ENCODE results near the gene CD82.

CD82 gene

DNA sequence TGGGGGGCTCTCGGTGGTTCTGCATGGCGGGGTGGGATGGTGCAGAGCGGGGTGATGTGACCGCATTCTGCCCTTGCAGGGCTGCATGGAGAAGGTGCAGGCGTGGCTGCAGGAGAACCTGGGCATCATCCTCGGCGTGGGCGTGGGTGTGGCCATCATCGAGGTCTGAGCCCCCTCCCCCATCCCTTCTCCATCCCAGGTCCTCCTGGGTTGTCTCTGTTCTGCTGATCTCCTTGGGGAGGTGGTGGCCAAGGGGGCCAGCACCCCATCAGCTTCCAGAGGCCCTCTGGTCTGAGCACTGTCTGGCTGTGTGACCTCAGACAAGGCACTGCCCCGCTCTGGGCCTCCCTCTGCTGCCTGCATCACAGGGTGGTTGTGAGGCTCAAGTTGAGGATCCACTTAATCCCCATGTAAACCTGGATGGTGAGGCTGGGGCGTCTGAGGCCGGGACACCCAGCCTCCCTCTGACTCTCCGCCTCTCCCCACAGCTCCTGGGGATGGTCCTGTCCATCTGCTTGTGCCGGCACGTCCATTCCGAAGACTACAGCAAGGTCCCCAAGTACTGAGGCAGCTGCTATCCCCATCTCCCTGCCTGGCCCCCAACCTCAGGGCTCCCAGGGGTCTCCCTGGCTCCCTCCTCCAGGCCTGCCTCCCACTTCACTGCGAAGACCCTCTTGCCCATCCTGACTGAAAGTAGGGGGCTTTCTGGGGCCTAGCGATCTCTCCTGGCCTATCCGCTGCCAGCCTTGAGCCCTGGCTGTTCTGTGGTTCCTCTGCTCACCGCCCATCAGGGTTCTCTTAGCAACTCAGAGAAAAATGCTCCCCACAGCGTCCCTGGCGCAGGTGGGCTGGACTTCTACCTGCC is 53.3 kb downstream of the CD82 start:
- DNase-seq (ENCODE audit: low read depth): no peak

DNA sequence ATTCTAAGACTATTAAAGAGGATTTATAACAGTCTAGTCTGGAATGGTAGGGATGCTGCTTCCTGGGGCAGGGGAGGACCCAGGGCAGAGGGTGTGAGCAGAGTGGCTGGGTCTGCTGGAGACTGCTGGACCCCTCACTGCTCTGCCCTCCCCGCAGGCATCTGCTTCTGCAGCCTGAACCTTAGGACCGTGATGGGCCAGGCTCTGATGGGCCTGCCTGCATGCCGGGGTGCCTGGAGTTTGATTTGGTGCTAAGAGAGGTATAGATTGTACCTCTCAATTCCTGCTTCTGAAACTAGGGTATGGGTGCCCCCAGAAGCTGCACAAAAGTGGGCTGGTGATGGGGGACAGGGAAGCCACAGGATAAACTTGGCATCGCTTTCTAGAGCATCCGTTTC is 54.9 kb downstream of the CD82 start:
- no peak for DNase-seq (ENCODE audit: low read depth)

DNA sequence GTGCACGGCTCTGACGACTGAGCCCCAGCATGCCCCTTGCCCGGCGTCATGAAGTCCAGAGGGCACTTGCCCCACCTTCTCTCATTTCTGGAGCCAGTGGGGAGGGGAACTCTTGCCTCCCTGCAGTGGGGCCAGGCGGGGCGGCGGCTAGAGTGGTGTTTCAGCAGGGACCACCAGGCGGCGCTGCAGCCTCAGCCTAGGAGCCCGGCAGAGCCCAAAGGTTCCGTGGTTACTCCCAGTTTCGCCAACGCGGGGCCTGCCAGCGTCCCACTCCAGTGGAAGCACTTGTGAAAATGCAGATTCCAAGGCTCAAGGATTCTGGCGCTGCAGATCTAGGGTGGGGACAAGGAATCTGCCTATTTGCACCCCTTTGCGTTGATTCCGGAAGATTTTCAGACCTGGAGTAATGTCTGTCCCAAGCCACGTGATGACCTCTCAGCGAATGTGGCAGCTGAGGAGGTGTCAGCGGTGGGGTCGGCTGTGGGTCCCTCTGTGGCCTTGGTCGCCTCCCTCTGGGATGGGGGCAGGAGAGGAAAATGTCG is 55.7 kb downstream of the CD82 start:
- DNase-seq (ENCODE audit: low read depth): peak; percentile 47

DNA sequence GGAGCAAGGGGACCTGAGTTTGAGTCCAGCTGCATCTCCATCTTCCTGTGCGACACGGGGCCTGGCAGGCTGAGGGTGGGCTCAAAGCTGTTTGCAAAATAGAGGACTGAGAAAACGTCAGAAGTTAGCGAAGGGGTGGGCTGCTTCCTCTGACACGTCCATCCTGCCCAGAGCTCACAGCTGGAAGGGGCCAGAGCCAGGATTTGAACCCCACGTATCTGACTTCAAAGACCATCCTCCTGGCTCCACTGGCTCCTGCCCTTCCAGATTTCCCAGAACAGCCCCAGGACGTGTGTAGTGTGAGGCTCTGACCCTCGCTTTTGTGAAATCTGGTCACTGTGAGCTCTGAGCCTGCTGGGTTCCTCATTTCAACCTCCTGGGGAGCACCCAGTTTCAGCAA is 56.3 kb downstream of the CD82 start:
- DNase-seq (ENCODE audit: low read depth): no peak

DNA sequence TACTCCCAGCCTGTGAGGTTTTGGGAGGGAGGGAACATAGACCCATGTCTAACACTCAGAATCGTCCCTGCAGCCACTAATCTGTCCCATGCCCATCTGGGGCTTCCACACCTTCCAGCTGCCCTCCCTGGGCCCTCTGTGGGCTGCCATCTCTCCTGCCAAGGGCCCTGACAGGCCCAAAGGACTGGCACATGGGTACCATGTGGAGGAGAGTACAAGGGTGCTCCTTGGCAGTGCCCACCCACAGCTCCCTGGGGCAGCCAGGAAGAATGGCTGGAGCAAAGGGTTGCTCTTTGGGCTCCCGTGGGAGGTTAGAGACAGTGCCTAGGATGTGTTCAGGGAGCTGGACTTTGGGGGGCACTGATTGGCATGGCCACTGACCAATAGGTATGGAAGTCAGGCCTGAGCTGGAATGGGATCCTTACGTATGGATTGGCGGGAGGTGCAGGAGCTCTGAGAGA is 56.8 kb downstream of the CD82 start:
- DNase-seq (ENCODE audit: low read depth): no peak

DNA sequence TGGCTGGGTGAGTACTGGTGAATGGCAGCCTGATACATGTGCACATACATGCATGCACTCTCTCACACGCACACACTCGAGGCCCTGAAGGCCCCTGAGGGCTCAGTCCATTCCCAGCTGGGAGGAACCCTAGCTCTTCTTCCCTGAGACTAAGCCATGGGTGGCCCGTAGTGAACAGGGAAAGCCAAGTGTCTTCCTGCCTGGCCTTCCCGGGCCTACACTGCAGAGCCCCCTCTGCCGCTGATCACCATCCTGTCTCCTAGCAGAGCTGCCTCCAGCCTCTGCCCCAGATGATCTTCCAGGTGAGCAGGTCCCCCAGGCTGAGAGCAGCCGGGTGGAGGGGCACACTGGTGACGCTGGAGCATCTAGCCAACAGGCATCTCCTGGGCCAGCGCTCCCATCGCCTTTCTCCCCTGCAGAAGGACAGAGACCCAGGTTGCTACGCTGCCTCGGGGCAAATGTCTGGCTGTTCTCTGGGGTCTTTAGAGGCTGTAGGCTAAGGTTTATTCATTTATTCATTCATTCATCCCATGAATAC is 57.3 kb downstream of the CD82 start:
- DNase-seq (ENCODE audit: low read depth): no peak

DNA sequence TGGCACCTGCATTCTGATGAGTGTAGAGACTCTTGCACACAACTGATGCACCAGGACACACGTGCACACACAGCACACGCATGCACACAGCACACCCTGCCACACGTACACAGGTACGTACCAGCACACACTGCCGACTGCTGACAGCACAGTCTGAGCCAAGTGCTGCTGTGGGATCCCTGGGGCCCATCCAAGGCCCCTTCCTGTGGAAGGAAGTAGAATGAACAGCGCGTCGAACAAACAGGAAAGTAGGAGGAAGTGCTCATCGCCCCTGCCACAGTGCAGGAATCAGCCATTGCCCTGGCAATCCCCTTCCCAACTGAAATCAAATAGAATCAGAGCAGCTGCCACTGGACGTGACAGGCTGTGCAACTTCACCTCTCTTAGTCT is 57.9 kb downstream of the CD82 start:
- DNase-seq (ENCODE audit: low read depth): no peak

DNA sequence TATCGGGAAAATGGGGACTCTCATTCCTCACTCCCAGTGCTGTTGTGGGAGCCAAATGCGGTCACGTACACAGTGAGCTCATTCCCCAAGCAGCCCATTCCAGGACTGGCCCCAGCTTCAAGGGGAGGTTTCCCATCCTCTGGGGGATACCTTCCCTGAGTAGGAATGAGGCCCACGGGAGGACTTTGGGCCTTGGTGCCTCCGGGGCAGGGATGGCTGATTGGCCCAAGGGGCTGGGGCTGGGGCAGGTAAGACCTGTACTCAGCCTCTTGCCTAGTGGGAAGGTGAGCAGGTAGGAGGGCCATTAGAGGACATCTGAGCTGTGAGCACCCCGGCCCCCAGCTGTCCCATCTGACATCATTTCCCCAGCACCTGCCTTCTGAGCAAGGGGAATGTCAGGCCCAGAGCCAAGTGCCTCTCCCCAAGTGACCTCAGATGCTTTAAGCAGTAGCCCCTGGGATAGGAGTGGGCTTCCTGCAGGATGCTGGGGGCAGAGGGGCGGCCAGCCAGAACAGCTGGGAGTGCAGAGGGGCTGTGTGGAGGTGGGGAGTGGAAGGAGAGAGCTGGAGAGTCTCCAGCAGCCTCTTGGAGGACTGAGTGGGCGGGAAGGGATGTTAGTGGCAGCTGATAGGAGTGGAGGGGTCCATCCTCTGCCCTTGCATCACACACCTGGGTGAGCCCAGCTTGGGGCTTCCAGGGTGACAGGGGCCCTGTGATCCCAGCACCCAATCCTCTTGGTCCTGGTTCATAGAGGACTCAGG is 58.4 kb downstream of the CD82 start:
- DNase-seq (ENCODE audit: low read depth): no peak

DNA sequence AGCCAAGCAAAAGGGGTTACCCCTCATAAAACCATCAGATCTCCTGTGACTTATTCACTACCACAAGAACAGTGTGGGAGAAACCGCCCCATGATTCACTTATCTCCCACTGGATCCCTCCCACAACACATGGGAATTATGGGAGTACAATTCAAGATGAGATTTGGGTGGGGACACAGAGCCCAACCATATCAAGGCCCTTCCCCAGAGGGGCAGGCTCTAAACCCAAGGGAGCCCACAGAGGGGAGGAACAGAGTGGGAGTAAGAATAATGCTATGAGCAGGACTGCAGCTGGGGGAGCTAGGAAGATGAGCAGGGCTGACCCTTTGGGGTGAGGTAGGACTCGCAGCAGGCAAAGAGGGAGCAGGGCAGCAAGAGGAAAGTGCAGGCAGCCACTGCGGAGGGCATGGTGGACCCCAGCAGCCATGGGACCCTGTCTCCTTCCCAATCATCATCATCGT is 59.3 kb downstream of the CD82 start:
- no peak for DNase-seq (ENCODE audit: low read depth)

DNA sequence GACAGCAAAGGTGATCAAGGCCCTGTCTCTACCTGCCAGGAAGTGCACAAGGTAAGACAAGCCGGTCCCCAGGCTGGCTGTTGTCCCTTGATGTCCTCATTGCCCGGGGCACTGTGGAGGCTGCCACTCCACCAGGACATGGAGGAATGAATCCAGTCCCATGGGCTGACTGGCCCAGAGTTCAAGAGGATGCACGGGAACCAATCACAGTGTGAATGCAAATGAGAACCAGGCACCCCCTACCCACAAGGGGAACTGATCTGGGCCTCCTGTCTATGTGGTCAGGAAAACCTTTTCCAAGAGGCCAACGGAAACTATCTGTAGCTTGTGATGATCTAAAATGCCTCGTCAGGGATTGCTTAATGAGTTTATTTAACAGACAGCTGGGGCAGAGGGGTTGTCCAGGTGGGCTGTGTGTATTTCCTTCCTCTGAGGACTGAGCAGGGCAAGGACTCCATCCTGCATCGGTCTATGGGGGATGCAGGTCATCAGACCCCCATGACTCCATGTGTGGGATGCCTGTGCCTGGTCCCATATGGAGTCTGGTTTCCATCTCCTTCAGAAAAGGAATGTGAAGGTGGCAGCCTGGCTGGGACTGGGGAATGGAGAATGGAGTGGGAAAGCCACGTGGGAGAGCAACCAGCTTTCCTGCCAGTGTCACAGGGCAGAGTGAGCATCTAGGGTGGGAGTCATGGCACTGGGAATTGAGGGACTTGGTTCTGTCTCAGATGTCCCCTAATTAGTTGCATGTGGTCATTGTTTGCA is 60.5 kb downstream of the CD82 start:
- no peak for DNase-seq (ENCODE audit: low read depth)

DNA sequence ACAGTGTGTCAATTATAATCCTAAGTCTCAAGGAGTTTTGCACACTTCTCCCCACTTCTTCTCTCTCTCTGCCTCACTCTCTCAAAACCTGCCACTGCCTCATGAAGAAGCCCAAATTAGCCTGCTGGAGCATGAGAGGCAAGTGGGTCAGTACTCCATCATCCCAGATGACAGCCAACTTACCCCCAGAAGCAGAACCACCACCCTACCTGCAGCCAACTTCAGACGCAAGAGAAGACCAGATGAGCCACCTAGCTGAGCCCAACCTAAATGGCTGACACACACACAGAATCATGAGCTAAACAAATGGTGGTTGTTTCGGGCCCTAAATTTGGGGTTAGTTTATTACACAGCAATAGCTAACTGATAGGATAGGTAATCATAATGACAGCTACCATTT is 61.2 kb downstream of the CD82 start:
- no peak for DNase-seq (ENCODE audit: low read depth)

DNA sequence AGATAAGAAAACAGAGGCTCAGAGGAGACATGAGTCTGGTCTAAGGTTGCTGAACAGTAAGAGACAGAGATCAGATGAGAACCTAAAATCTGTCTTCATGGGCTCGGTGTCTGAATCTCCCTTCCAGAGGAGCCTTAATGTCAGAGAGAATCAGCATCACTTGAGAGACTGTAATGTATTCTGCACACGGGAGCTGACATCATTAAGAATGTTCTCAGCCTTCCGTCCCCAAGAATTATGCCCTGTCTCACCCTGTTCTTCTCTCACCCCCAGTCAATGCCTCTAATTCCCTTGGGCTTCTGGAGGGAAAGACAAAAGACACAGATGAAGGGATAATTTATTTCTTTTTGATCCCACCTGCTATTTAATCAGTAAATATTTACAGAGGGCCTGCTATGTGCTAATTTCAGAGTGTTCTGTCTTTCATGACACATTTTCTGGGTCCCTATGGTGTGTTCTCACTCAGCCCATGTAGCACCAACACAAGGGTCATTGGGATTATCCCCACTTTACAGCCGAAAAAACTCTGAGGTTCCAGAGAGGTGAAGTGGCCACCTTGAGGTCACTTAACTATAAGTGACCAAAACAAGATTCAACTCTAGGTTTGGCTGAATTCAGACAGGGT is 61.8 kb downstream of the CD82 start:
- no peak for DNase-seq (ENCODE audit: low read depth)

DNA sequence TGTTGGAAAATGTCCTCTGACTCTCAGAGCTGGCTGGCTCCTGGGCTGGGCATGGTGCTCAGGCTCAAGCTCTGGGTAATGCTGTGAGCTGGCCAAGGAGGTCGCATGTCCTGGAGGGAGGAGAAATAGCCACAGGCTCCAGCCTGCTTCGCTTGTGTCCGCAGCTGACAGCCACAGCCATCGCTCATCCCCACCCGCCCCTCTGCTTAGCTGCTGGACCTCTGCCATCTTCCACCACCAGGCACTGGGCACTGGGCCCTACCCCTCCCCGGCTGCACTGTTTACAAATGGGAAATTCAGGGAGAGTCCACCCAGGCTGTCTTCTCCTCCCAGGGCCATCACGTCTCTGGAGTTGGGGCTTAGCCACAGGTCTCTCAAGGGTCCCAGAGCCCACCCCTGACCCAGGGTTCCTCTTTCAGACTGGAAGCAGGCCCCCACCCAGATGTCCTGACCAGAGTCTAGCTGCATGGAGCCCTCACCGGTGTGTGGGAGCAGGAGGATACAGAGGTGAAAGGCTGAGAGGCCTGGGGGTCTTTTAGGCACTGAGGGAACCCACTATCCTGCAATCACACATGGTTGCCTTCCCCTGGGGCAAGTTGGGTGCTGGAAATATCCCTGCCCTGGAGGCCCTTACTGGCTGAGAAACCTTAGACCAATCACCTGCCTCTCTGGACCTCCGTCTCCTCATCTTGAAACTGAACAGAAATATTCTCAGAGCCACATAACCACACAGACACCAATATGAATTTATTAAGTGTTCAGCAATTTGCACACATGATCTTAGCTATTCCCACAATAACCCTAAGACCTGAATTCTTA is 62.7 kb downstream of the CD82 start:
- DNase-seq (ENCODE audit: low read depth): no peak

DNA sequence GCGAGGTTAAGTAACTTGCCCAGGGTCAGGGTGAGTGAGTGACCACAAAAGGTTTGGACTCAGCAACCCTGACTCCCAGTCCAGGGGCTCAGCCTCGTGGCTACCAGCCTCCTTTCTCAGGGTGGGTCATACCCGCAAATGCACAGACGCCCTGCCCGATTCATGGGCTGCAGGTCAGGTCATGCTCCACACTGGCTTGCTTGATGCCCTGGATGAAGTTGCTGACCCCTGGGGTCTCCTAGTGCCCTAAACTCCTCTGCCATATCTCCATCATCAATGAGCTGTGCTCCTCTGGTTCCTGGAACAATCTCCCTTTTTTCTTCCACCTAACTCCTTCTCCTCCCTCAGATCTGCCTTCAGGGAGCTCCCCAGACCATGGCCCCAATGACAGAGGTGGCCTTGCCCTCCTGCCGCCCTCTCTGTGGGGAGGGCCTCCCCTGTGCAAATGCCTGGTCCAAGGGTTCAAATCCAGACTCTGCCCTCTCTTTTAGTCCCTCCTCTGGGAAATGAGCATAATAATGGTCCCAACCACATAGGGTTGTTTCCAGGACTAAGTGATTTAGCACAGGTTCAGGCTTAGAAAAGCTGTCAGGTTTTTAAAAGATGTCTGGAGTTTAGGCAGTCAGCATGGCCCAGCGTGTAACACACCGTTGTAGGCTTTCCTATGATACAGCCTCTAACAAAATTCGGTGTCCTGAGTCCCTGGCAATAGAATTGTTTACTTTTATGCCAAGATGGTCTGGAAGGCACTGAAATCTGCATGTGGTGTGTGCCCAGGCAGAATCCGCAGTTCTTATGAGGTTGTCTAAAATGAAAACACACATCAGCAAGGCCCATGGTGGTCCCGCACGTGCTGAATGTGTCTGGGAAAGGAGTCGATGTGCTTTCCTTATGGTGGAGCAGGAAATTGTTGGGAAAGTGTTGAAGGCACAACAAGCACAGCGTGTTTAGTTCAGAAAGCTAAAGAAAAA is 63.6 kb downstream of the CD82 start:
- no peak for DNase-seq (ENCODE audit: low read depth)

DNA sequence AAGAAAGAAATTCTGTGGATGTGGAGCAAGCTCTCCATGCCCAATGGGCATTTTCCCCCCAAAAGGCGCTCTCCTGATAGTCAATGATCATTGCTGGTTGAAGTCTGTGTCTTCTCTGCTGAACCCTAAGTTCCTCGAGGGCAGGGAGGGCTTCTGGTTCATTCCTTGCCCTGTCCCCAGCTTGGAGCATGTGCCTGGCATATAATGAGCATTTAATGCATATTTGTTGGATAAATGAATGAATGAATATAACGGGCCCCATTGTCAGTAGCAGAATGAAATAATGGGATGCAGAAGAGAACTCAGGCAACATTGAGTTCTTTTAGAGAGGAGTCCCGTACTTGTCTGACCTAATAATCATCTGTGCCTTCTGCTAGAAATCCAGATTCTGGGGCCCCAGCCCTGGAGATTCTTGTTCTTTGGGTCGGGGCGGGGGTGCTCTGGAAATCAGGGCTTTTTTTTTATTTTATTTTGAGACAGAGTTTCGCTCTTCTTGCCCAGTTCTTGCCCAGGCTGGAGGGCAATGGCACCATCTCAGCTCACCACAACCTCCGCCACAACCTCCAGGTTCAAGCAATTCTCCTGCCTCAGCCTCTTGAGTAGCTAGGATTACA is 64.4 kb downstream of the CD82 start:
- no peak for DNase-seq (ENCODE audit: low read depth)

DNA sequence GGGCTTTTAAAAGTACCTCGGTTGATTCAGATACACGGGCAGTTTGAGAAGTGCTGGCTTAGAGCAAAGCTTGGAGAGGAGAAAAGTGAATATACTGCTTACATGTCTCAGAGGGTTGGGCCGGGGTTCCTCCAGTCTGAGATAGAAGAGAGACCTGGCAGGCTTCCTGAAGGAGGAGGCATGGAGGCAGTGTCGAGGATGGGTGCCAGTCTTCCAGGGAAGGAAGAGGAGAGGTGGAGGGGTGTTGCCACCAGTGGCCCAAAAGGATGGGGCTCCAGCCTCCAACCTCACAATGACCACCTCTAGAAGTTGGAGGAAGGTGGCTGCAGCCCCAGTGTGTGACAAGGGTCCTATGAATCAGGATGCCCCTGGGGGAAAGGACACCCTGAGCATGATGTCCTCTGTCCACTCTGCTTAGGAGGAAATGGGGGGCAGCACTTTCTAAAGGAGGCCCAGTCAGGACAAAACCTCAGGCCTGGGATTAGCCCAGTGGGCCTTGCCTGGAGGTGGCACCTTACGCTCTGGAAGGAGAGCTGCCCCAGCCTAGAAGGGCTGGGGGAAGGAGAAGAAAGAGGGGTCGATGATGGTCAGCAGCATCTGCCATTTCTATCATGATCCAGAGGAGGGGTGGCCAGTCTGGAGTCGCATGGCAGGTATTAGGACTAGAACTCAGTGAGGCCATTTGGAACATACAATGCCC is 65.2 kb downstream of the CD82 start:
- no peak for DNase-seq (ENCODE audit: low read depth)

DNA sequence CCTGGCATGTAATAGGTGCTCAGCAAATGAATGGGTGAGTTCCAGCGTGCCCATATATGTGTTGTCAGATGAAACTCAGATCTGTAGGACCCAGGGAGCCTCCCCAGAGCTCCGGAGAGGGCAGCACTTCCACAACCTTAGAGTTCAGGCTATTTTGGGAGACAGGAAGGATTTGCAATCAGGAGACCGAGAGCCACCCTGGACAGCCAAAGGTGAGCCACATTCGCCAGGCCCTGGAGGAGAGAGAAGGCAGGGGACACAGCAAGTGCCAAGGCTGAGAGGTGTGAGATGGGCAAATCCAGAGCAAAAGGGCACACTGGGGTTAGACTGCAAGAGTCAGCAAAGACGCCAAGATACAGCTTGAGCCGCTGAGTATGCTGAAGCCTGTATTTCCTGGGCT is 66.4 kb downstream of the CD82 start:
- DNase-seq (ENCODE audit: low read depth): no peak

DNA sequence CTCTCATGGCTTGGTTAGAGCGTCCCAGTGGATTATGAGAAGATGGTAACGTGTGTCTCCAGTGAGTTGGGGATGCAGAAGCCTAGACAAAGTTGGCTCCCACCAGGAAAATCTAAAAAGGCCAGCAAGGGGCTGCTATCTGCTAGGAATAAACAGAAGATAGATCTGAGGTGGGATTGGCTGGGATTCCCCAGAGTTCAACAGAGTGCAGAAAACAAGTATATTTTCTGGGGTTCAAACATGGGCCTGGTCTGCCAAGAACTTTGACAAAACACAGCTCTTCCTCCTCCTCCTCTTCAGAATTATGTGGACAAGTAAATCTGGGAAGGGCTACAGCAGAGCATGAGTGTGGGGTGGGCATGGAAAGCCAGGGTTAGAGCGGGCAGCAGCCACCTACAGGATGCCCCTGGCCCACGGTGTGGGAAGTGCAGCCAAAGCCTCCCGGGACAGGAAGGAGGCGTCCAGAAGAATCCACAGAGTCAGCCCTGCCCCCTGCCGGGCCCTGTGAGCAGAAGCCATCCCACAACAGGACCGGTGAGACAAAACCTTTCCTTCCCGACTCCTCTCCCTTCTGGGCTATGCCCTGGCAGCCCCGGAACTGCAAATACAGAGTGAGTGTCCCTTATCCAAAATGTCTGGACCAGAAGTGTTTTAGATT is 67.1 kb downstream of the CD82 start:
- DNase-seq (ENCODE audit: low read depth): peak; percentile 17
